Urinary bladder (tissue), 4 donors: ENCODE measurements around the gene SNX5. TPM values are rescaled to one million over a fixed set of nuclear protein-coding genes. Genes with fewer than 3 reads are reported as not detected.

ENCODE experiments used
- DNase-seq: peaks from one replicate; pipeline ENCODE4 v3.0.0-alpha.2; 2015; ENCODE audit errors: extremely low spot score
- H3K27ac ChIP-seq: one replicate; pipeline ENCODE4 v1.5.1; 2013; ENCODE audit warnings: low read depth, mild to moderate bottlenecking, moderate library complexity
- H3K36me3 ChIP-seq: one replicate; pipeline ENCODE4 v1.6.1; 2013; ENCODE audit warnings: mild to moderate bottlenecking, moderate library complexity; ENCODE audit not compliant: insufficient read depth
- H3K4me1 ChIP-seq: one replicate; pipeline ENCODE4 v1.6.1; 2013; ENCODE audit warnings: mild to moderate bottlenecking, moderate library complexity; ENCODE audit not compliant: insufficient read depth
- H3K4me3 ChIP-seq: one replicate; pipeline ENCODE4 v1.5.1; 2013; ENCODE audit warnings: low read depth, low read length
- WGBS: extraction: QIAGEN DNeasy Blood & Tissue Kit; methylation state at CpG from one replicate; pipeline ENCODE4 v1.1.7; 2013; 5-methylcytosine and 5-hydroxymethylcytosine counted together
- polyA plus RNA-seq: library from polyadenylated mRNA; stranded (reverse); fragments of 200-250 nt; gene quantifications from one replicate; pipeline ENCODE4 v1.2.3, GENCODE V29; 2013
- total RNA-seq: library from RNA; depleted of rRNA; stranded (reverse); fragments of >200 nt; gene quantifications from one replicate; pipeline ENCODE4 v1.2.3, GENCODE V29; 2014
- donor health status: healthy with polysubstance abuse.
- donor health status: healthy.

Gene SNX5
- total and polyA plus RNA-seq, 2 donors, result 51.9 to 138 TPM

DNA sequence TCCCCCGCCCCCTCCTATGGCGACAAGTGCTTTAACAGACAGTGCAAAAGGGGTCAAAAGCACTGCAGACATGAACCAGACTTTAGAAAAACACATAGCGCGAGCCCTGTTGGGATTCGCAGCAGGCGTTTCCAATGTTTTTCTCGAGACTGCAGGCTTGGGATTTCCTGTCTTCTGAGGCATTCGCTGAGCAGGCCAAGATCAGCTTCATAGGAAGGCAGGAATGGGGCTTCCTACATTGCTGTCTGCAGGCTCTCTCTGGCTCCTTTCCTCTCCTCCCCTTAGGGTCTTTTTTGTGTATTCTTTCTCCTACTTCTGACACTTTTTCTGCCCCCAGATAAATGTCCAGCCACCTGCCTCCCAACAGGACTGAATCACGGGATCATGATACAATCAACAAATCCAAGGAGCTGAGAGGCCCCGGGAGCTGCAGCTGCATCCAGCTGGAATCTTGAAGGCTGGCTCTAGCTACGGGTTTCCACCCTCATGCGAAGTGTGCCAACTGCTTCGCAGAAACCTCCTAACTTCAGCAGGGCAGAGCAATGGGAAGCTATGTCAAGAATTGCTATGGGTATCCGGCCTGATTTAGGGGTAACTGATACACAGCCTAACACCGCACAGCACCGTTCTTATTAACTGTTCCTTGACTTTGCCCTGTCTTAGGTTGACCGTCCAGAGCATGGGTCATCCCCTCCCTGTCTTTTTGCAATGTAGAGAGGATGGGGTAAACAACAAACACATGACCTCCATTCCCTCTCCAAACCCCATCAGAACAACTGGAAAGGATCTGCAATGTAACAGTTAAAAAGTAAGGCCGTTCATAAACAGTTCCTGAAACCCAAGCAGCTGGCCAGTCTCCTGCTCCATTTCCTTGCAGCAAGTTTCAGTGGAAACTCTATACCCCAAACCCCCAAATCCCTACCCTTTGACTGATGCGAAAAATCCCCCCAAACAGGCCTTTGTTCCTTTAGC is 31.5 kb downstream of the SNX5 start:
- H3K27ac ChIP-seq, result peak overlapping the region; percentile 60
- peaks cover 2% of the 10 kb centered on the region for H3K36me3 ChIP-seq
- no peaks in the 10 kb centered on the region for H3K4me1 ChIP-seq
- peak; percentile 71 for DNase-seq
- 16% methylated on average over 19 of the region's 19 CpGs for WGBS
- H3K4me3 ChIP-seq, result no peak overlapping the region

DNA sequence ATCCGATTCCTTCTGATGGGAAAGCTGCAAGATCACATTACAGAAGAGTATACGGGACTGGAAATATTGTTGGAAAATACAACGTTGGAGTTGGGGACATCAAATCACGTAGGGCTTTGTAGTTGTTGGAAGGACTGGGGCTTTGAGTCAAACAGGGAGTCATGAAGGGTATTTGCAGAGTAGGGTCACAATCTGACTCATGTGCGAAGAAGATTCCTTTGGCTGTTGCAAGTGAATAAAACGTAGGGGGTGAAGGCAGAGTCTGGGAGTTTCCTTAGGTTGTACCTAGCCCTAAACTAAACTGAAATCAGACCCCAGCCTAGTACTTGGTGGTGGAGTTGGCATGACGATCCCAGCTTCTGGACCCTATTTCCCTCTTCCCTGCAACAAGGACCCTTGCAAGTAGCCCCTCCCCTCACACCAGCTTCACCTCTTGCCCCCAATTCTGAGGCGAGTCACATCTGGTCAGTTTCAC is 32.3 kb downstream of the SNX5 start:
- Histone ChIP-seq H3K36me3 (no peaks in the 10 kb centered on the region), H3K27ac (peak overlapping the region; percentile 34), H3K4me1 (no peaks in the 10 kb centered on the region), H3K4me3 (no peak overlapping the region)
- DNase-seq, result no peak
- WGBS, result 33% methylated on average over 8 of the region's 8 CpGs

DNA sequence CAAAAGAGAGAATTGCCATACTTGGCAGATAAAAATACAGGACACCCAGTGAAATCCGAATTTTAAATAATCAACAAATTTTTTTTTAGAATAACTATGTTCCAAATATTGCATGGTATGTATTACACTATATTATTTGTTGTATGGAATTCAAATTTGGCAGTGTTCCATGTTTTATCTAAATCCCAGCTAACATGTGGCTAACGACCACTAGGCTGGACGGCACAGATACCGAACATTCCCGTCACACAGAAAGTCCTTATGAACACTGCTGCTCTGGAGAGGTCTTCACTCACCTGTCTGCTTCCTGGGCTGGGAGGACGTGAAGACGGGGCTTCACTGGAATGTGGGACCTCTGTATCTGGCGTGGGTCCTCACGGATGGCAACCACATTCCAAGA is 32.8 kb downstream of the SNX5 start:
- Histone ChIP-seq H3K4me3 (no peak overlapping the region), H3K27ac (peak overlapping the region; percentile 34), H3K4me1 (no peaks in the 10 kb centered on the region), H3K36me3 (no peaks in the 10 kb centered on the region)
- 66% methylated on average over 9 of the region's 9 CpGs for WGBS
- no peak for DNase-seq

DNA sequence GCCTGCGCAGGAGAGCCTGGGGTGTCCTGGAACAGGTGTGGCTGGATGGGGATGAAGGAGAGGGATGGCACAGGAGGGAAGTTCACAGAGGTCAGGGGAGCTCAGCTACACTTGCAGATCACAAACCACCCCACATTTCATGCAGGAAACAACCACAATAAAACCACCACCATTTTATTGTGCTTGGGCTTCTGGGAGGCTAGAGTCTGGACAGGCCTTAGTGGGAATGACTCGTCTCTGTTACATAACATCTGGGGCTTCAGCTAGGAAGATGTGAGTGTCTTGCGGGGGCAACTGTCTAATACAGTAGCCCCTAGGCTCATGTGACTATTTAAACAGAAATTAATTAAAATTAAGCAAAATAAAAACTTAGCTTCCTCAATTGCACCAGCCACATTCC is 33.4 kb downstream of the SNX5 start:
- DNase-seq, result no peak
- no peaks in the 10 kb centered on the region for H3K4me1 ChIP-seq
- H3K27ac ChIP-seq, result no peak overlapping the region
- 88% methylated on average over 3 of the region's 3 CpGs for WGBS
- H3K4me3 ChIP-seq, result no peak overlapping the region
- H3K36me3 ChIP-seq, result no peaks in the 10 kb centered on the region

DNA sequence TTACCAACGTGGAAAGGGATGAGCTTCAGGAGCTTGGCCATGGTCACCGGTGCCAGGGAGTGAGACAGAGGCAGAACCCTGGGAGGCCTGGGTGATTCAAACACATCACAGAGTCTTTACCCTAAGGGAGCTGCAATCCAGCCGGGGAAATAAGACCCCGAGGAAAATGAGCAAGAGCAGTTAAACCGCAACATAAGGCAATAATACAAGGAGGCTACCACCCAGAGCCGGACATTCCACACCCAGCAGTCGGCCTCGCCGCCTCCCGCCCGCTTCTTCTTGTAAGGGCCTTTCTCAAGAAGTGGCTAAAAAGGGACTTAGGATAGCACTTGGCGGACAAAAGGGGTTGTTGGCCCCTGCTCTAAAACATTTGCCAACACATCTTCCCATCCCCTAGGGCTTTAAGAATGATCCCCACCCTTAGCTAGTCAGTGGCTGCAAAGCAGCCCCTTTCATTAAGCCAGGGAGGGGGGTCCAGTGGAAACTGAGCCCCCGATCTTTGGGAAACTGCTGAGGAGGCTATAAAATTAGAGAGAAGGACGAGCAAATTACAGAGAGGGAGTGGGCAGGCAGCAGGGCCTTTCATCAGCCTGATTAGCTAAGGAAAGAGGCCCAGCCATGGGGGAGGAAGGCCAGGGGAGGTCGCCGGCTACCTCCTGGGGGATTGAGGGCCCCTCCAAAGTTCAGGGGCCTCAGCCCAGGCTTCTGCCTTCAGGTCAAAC is 34.3 kb downstream of the SNX5 start:
- H3K4me1 ChIP-seq, result no peaks in the 10 kb centered on the region
- no peaks in the 10 kb centered on the region for H3K36me3 ChIP-seq
- no peak for DNase-seq
- H3K27ac ChIP-seq, result no peak overlapping the region
- H3K4me3 ChIP-seq, result no peak overlapping the region
- WGBS, result 76% methylated on average over 16 of the region's 16 CpGs

DNA sequence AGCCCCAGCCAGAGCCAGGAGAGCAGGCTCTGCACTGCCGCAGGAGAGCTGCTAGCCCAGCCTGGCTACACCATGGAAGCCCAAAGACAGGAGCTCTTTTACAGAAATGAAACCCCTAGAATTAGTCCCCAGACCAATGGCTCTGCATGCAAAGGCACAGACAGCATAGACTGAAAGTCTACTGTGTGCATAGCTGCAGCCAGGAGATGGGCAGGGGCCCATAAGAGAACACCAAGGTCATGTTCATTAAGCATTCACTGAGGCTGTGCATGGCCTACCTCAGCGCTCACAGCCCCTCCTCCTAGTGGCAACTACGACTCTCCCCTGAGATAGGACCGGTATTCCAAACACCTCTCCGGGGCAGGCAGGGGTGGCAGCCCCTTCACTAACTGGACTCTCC is 34.9 kb downstream of the SNX5 start:
- no peak for DNase-seq
- no peaks in the 10 kb centered on the region for H3K36me3 ChIP-seq
- no peaks in the 10 kb centered on the region for H3K4me1 ChIP-seq
- H3K4me3 ChIP-seq, result no peak overlapping the region
- H3K27ac ChIP-seq, result no peak overlapping the region
- WGBS, result 88% methylated on average over 5 of the region's 5 CpGs

DNA sequence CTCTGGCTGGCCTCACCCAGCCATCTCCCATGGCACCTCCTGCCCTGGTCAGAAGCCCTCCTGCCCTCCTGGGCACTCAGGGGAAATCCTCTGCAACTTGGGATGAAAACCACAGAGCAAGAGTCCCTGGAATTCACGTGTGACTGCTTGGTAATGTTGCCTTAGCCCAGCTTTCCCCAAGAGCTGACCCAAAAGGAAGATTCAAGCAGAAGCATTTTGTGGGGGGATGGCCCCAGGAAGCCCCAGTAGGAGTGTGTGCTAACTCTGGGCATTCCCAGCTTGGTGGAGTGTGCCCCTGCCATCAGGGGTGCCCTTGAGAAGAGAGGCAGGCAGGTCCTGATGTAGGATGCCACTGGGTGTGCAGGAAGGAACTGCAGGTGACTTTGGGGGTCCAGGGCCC is 35.5 kb downstream of the SNX5 start:
- H3K4me1 ChIP-seq, result no peaks in the 10 kb centered on the region
- 95% methylated on average over 1 of the region's 1 CpG for WGBS
- H3K27ac ChIP-seq, result no peak overlapping the region
- no peak for DNase-seq
- no peaks in the 10 kb centered on the region for H3K36me3 ChIP-seq
- no peak overlapping the region for H3K4me3 ChIP-seq

DNA sequence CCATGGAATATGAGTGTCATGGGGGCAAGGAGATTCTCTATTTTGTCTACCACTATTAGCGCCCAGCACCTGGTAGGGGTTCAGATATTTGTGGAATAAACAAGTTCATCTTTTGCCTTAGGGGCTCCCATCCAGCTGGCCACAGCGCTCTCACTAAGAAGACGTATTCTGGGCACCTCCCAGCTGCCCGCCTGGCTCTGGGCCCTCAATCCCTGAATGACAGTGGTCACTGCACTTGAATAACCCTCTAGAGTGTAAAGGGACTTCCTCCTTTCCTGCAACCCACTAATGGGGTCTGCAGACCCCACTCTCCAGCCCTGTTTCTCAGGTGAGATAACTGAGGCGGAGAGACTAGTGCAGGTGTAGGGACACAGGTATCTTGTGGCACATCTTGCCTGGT is 36.2 kb downstream of the SNX5 start:
- WGBS, result 95% methylated on average over 5 of the region's 5 CpGs

DNA sequence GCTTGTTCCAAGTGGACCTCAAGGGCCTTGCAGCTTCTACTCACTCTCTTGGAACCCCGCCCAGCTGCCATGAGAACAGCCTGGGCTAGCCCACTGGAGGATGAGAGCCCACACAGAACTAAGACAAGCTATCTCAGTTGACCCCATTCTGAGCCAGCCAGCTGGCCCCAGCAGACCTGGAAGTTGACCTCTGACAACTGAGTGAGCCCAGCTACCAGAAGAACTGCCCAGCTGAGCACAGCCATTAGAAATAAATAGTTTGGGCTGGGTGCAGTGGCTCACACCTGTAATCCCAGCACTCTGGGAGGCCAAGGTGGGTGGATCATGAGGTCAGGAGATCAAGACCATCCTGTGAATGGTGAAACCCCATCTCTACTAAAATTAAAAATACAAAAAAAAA is 37.1 kb downstream of the SNX5 start:
- DNase-seq, result no peak
- Histone ChIP-seq H3K36me3 (no peaks in the 10 kb centered on the region), H3K4me3 (no peak overlapping the region), H3K27ac (no peak overlapping the region), H3K4me1 (no peaks in the 10 kb centered on the region)
- 91% methylated on average over 1 of the region's 1 CpG for WGBS

More for the DNA sequence above, 36.2 kb downstream of the SNX5 start:
- Histone ChIP-seq H3K27ac (no peak overlapping the region), H3K36me3 (no peaks in the 10 kb centered on the region), H3K4me3 (no peak overlapping the region), H3K4me1 (no peaks in the 10 kb centered on the region)
- DNase-seq, result no peak

DNA sequence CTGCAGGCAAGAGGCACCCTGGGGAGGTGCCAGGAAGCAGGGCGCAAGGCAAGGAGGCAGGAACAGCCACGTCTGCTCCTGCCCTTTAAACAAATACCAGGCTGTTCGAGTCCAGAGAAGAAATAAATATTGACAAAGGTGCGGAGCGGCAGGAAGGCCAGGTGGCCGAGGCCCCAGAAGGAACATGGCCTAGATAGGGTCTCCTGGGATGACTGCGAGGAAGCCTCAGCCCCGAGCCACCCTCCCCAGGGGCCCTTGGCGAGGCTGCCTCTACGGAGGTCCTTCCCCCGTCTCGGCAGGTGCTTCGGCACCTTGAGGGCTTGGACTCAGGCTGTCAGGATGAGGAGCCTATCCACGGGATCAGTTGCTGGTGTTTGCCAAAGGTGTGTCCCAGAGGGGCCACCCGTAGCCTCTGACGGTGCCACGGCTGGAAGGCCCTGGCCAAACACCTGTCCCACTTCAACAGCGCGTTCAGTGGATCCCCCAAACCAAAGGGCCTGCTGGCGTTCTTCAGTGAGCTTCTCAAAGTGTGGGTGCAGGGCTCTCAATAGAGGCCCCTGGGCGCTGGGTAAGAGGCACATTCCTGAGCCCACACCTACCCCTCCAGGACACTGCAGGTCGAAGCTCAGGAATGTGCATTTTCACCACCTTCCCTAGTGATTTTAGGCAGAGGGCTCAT is 39.8 kb downstream of the SNX5 start:
- DNase-seq, result no peak
- no peaks in the 10 kb centered on the region for H3K36me3 ChIP-seq
- H3K4me3 ChIP-seq, result no peak overlapping the region
- no peak overlapping the region for H3K27ac ChIP-seq
- H3K4me1 ChIP-seq, result no peaks in the 10 kb centered on the region
- 83% methylated on average over 22 of the region's 22 CpGs for WGBS

DNA sequence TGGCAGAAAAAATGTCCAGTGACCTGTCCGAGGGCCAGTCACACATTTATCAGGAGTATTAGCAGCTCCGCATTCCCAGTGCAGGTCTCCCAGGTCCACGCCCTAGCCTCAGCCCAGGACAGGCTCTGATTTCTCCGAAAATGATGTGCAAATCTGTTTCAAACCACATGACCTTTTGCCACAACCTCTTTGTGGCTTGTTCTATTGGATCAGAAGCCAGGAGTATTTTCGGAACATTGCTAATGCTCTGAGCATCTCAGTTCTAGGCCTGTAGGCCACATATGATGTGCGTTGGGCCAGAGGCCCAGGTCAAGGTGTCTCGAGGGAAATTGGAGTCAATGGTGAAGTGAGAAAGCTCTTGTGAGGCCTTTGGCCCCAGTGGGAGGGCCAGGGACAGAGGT is 40.4 kb downstream of the SNX5 start:
- H3K4me1 ChIP-seq, result no peaks in the 10 kb centered on the region
- no peak for DNase-seq
- H3K36me3 ChIP-seq, result no peaks in the 10 kb centered on the region
- WGBS, result 90% methylated on average over 7 of the region's 7 CpGs
- H3K27ac ChIP-seq, result no peak overlapping the region
- H3K4me3 ChIP-seq, result no peak overlapping the region

DNA sequence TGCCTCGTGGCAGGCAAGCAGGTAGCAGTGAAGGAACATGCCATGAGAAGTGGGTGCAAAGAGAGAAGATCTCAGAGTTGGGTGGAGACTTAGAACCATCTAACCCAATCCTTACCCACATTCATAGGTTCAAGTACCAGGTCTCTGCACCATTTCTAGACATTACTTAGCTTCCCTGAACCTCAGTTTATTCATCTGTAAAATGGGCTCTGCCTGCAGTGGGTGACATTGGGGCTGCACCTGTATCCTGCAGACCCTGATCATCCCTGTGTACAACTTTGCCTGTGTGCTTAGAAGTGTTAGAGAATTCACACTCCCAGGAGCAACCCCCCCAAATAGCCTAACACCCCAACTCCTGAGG is 42.7 kb downstream of the SNX5 start:
- WGBS, result 50% methylated on average over 1 of the region's 1 CpG
- DNase-seq, result no peak

DNA sequence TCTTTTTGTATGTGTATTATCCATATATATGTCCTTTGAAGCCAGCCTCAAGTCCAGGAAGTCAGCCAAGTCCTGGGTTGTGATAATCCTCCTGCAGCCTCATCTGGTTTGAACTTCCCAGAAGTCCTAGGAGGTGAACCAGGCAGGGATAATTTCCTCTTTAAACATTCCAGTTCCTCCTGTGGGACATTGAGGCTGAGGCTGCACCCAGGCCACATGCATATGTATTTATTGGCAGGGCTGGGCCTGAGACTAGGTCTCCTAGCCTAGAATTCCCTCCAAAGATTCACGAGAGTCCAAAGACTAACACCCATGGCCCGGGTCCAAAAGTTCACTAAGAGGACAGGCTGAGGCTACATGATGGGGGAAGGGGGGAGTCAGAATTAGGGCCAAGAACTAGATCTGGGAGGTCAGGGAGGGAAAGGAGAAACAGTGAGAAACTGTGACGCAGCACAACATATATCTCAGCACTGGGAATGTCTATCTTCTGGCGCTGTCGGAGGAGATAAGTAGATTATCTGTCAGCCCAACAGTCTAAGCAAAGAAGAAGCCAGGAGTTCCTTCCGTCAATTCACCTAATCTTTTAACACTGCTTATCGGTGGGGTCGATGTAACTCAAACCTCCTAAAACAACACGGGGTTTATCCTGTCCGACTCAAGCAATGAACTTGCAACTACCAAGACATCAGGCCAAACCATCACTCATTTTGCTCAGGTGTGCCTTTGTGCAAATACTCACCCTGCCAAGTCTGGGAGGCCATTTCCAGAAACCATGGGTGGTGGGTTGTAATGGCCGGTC is 43.3 kb downstream of the SNX5 start:
- H3K36me3 ChIP-seq, result no peaks in the 10 kb centered on the region
- DNase-seq, result no peak
- H3K4me1 ChIP-seq, result no peaks in the 10 kb centered on the region
- WGBS, result 32% methylated on average over 11 of the region's 11 CpGs
- H3K27ac ChIP-seq, result no peak overlapping the region
- H3K4me3 ChIP-seq, result no peak overlapping the region

More for the DNA sequence above, 42.7 kb downstream of the SNX5 start:
- Histone ChIP-seq H3K36me3 (no peaks in the 10 kb centered on the region), H3K4me1 (no peaks in the 10 kb centered on the region), H3K4me3 (no peak overlapping the region), H3K27ac (no peak overlapping the region)
